NOMO-1 treated with dmso at 0.1 percent for 144 hours (cell line): ENCODE results near the gene MTCL1.

ENCODE experiments used
- DNase-seq: peaks from one replicate; lab custom pipeline; 2025; ENCODE audit not compliant: unreplicated experiment; lab: John Stamatoyannopoulos, UW

Gene MTCL1

DNA sequence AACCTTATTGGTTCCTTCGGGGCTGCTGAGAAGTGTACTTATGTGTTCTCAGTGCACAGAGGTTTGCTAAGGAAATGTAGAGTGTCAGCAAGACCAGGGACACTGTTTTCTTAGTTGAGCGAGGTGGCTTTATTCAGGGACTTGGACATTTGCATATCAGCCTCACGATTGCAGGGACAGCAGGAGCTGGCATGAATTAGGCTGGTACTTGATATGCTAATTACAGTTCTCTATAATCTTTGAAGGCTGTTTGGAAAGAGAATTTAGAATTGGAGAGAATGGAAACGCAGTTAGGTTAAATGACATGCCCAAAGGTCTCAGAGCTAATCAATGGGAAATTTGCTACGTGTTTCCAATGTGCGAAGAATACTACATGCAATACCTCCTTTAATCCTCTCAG, 18.7 kb upstream of the MTCL1 start:
- no peak for DNase-seq

DNA sequence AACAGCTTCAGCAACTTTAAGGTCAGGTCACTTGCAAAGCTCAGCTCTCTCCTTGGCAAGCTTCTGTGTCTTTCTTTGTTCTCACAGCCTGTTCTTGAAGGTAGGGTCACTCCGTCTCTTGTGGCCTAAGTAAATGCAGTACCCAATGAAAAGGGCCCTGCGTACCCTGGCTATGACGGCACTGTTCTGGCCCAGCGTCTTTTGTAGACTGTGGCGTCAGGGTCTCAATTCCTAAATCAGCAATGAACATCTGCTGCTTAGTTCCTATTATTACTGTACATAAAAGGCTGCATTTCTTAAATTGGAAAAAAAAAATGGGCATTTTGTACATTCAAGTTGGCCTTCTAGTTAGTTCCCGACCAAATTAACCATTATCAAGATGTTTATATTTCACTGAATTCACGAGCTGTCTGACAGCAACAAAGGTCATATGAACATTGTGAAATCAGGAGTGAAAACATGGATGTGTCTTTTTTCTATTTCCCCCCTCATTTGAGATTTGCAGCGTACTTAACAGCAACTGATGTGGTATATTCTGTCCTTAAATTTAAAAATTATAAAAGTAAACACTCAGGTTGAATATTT, 17.0 kb upstream of the MTCL1 start:
- DNase-seq: no peak

GRCh38 chr18:8688816-8689215, 16.5 kb upstream of the MTCL1 start:
- DNase-seq: no peak

DNA sequence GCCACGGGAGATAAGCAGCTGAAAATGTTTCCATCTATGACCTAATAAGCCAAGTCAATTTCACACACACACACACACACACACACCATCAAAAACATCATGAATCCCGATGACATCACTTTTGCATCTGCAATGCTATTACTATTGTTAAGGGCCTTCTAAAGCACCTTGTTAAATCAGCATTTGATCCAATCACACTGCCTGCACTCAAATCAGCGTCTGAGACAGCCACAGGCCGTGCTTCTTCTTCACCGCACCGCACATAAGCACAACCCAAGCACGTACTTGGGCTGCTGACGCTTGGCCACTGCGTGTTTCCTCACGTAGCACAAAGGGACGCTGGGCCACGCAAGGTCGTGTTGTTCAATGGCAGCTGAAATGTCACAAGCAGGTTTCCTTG, 15.8 kb upstream of the MTCL1 start:
- DNase-seq: no peak

DNA sequence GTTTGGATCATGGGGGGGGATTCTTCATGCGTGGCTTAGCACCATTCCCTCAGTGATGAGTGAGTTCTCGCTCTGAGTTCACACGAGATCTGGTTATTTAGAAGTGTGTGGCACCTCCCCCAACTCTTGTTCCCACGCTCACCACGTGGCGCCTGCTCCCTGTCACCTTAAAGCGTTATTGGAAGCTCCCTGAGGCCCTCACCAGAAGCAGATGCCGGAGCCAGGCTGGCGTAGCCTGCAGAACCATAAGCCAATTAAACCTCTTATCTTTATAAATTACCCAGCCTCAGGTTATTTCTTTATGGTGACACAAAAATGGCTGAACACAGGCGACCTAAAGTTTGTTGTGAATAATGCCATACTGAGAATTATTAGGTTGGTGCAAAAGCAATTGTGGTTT, 10.5 kb upstream of the MTCL1 start:
- DNase-seq: no peak

- DNase-seq: no peak
Observed at GRCh38 chr18:8695932-8696517, 9.3 kb upstream of the MTCL1 start.

DNA sequence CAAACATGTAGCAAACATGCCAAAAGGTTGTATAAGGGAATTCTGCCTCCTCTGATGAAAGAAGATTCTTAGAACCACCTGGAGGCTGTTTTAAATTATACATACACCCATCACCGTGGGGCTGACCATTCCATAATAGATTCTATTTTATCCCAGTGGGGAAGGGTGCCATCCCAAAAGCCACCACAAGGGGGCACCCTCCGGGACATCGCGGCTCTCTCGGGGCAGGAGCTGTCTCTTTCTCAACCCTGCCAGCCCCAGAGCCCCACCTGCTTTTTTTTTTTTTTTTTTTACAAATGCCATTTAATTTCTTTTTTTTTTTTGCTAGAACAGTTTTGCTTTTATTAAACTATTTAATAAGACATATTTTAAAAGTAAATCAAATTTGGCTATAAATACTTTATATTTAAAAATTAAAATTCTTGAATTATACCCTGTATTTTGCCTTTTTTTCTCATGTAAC, 8.6 kb upstream of the MTCL1 start:
- peak; percentile 1 for DNase-seq

DNA sequence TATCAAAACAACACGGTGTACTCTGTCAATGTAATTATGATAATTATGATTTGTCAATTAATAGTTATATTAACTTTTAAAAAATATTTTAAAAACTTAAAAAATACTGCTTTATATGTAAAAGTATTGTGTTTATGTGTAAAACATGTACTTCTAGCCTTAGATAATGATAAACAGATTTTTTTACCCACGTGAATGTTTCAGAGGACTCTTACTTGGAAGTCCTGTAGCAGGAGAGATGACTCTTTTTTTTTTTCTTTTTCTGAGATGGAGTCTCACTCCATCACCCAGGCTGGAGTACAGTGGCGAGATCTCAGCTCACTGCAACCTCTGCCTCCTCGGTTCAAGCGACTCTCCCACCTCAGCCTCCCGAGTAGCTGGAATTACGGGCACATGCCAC, 6.2 kb upstream of the MTCL1 start:
- no peak for DNase-seq

- DNase-seq: no peak
Observed at GRCh38 chr18:8699948-8700347, 5.4 kb upstream of the MTCL1 start.

DNA sequence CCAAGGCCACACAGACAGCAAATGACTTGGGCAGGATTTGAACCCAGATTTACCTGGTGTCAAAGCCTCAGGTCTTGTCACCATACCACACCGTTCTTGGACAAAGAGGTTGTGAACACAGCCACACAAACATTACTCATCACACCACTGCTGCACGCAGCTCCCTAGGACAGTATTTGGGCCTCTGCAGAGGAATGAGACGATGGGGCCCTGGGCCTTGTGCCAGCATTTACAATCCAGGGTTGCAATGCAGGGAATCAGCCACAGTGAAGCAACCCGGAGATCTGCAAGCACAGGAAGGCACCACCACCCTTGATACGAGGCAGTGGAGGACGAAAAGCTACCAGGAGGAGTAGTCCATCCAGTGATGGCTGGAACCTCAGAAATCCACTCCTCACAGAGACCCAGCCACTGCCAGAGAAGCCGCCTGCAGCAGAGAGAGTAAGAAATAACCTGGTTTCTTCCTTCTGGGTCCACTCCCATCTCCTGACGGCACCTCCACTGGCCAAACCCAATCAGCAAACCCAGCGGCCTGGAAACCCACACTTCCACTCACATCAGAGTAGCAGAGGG, 3.7 kb upstream of the MTCL1 start:
- no peak for DNase-seq

DNA sequence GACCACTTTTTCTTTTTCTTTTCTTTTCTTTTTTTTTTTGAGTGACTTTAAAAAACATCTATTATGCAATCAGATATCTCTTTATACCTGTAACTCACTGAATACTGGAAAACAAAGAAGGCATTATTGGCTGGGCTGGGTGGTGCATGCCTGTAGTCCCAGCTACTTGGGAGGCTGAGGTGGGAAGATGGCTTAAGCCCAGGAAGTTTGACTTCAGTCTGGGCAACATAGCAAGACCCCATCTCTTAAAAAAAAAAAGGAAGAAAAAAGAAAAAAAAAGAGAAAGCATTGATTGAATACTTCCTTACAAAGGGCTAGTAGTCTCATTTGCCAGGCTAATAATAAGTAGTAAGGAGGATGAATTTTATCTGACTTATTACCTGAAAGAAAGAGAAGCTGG, 2.7 kb upstream of the MTCL1 start:
- no peak for DNase-seq

DNA sequence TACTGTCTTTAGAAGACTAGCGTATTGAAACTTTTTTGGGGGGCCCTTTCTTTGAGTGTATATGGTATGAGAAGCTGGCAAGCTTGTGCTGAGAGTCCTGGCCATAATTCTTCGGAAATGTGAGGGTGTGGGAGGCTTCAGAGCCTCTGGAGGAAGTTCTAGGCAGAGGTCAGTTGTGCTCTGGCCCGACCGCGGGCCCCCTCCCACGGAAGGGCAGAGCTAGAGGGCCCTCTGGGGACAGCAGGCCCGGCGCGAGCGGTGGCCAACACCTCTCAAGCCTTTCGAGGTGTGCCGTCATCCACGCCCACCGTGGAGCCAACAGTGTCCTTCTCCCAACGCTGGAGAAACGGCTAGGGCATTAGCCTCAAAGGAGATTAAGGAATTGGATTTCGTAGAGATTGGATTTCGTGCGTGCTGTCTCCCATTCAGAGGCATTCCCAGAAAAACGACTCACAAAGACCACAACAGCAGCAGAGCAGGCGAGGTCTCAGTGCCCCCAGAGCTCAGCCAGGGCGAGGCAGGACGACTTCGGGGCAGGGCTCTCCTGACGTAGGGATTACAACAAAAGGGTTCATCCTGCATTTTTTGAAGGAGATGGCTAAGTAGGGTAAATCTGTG, 2.2 kb upstream of the MTCL1 start:
- no peak for DNase-seq

DNA sequence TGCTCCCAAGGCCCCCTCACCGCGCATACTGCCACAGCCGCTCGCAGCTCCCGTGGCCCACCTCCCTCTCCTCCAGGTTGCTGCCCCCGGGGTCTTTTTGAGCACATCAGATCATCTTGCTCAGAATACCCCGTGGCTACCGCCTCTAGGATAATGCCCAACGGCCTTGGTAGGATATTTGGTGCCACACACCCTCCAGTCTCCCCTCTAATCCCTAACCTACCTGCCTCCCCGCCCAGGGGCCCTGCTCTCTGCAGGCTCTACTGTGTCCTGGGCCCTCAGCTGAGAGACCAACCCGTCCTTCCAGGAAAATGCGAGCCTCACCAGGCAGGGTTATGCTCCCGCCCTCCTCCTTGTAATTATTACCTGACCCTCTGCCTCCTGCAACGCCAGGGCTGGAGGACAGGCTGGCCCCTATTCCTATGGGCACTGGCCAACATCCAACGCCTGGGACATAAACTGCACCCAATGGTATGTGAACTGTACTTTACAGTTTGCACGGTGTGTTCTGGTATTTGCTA, 1.5 kb upstream of the MTCL1 start:
- no peak for DNase-seq

GRCh38 chr18:8704361-8705237, 757 bp upstream of the MTCL1 start:
- DNase-seq: peak; percentile 41

- no peak for DNase-seq
Observed at GRCh38 chr18:8705961-8706790, 820 bp downstream of the MTCL1 start.

- peak; percentile 1 for DNase-seq
Observed at GRCh38 chr18:8706791-8707555, 1.6 kb downstream of the MTCL1 start.

- no peak for DNase-seq
Observed at GRCh38 chr18:8707556-8708300, 2.4 kb downstream of the MTCL1 start.

- DNase-seq: no peak
Observed at GRCh38 chr18:8708670-8709069, 3.3 kb downstream of the MTCL1 start.
